ENCODE results near the gene AHDC1.

The AHDC1 gene

GRCh38 chr1:27633640-27634176 is 29.8 kb upstream of the AHDC1 start:
- no peak for ATAC-seq
- TF ChIP-seq ZNF70 (CRISPR knock-in tag; IDR thresholded peaks at IDR 0.05): no peak
- no peak for TF ChIP-seq ESRRG (CRISPR knock-in tag; IDR thresholded peaks at IDR 0.05)
- TF ChIP-seq RARB (CRISPR knock-in tag; IDR thresholded peaks at IDR 0.05): no peak
- TF ChIP-seq ZNF8 (CRISPR knock-in tag; IDR thresholded peaks at IDR 0.05): no peak
- TF ChIP-seq ZNF565 (CRISPR knock-in tag; conservative IDR thresholded peaks at IDR 0.05; ENCODE audit: low read depth): no peak
- TF ChIP-seq CREB5 (CRISPR knock-in tag; IDR thresholded peaks at IDR 0.05; ENCODE audit: low read depth): no peak
- TF ChIP-seq TSHZ2 (CRISPR knock-in tag; IDR thresholded peaks at IDR 0.05): no peak

GRCh38 chr1:27633298-27633610 is 29.3 kb upstream of the AHDC1 start:
- no peak for TF ChIP-seq ZNF565 (CRISPR knock-in tag; conservative IDR thresholded peaks at IDR 0.05; ENCODE audit: low read depth)
- TF ChIP-seq ZFP3 (CRISPR knock-in tag; IDR thresholded peaks at IDR 0.05): no peak
- no peak for ATAC-seq

- TF ChIP-seq TSHZ2 (CRISPR knock-in tag; IDR thresholded peaks at IDR 0.05): no peak
- TF ChIP-seq PATZ1 (CRISPR knock-in tag; IDR thresholded peaks at IDR 0.05; ENCODE audit: borderline replicate concordance): no peak
- TF ChIP-seq CREB5 (CRISPR knock-in tag; IDR thresholded peaks at IDR 0.05; ENCODE audit: low read depth): no peak
- TF ChIP-seq OSR1 (CRISPR knock-in tag; IDR thresholded peaks at IDR 0.05): no peak
- no peak for TF ChIP-seq SNAI2 (CRISPR knock-in tag; IDR thresholded peaks at IDR 0.05)
- TF ChIP-seq CSDC2 (CRISPR knock-in tag; IDR thresholded peaks at IDR 0.05): no peak
- TF ChIP-seq GLIS3 (CRISPR knock-in tag; IDR thresholded peaks at IDR 0.05): no peak
- no peak for TF ChIP-seq ISL1 (CRISPR knock-in tag; IDR thresholded peaks at IDR 0.05)
- no peak for TF ChIP-seq ZNF70 (CRISPR knock-in tag; IDR thresholded peaks at IDR 0.05)
- TF ChIP-seq ZNF8 (CRISPR knock-in tag; IDR thresholded peaks at IDR 0.05): no peak
- no peak for TF ChIP-seq ZFP30 (CRISPR knock-in tag; IDR thresholded peaks at IDR 0.05)
- no peak for TF ChIP-seq POU6F1 (CRISPR knock-in tag; IDR thresholded peaks at IDR 0.05; ENCODE audit: borderline replicate concordance, low read depth)
- no peak for TF ChIP-seq ZFP3 (CRISPR knock-in tag; IDR thresholded peaks at IDR 0.05)
- no peak for TF ChIP-seq PPARA (CRISPR knock-in tag; IDR thresholded peaks at IDR 0.05; ENCODE audit: borderline replicate concordance)
- TF ChIP-seq TCF4 (CRISPR knock-in tag; IDR thresholded peaks at IDR 0.05; ENCODE audit: borderline replicate concordance): no peak
- TF ChIP-seq ZNF565 (CRISPR knock-in tag; conservative IDR thresholded peaks at IDR 0.05; ENCODE audit: low read depth): no peak
- TF ChIP-seq CSRNP3 (CRISPR knock-in tag; IDR thresholded peaks at IDR 0.05): no peak
- TF ChIP-seq RARB (CRISPR knock-in tag; IDR thresholded peaks at IDR 0.05): no peak
- no peak for TF ChIP-seq BACH2 (CRISPR knock-in tag; IDR thresholded peaks at IDR 0.05; ENCODE audit: borderline replicate concordance)
- no peak for ATAC-seq
These were observed 28.7 kb upstream of the AHDC1 start for GRCh38 chr1:27632387-27633297.

Data from SK-N-SH treated with all-trans-retinoic acid at 6 μM for 48 hours (cell line).